ENCODE results near the gene C11orf91.

DNA sequence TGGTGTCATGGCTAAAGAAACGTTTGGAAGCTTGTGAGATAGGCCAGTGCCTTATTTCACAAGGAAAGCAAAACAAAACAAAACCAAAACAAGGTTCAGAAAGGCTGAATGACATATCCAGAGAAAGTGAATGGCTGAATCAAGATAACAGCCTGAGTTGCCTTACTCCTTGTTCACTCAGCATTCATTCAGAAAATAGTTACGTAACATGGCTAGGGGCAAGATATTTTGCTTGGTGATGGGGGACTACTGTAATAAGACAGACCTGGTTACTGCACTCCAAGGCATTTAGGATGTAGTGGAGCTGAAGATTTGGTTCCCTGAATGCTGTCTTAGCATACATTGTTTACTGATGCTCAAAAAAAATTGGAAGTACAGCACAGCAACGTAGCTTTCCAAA lies 47.7 kb downstream of the C11orf91 start:
- TF ChIP-seq, protein P1, sequence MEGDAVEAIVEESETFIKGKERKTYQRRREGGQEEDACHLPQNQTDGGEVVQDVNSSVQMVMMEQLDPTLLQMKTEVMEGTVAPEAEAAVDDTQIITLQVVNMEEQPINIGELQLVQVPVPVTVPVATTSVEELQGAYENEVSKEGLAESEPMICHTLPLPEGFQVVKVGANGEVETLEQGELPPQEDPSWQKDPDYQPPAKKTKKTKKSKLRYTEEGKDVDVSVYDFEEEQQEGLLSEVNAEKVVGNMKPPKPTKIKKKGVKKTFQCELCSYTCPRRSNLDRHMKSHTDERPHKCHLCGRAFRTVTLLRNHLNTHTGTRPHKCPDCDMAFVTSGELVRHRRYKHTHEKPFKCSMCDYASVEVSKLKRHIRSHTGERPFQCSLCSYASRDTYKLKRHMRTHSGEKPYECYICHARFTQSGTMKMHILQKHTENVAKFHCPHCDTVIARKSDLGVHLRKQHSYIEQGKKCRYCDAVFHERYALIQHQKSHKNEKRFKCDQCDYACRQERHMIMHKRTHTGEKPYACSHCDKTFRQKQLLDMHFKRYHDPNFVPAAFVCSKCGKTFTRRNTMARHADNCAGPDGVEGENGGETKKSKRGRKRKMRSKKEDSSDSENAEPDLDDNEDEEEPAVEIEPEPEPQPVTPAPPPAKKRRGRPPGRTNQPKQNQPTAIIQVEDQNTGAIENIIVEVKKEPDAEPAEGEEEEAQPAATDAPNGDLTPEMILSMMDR (IDR thresholded peaks at IDR 0.05; ENCODE audit: extremely low read depth in 1 of 2, insufficient read depth in 1 of 2, low read depth in 1 of 2, low read length in 2 of 2), result no peak
- TF ChIP-seq EZH2 (IDR thresholded peaks at IDR 0.05; ENCODE audit: borderline replicate concordance, low read depth, low read length, severe bottlenecking), result no peak
- no peak for TF ChIP-seq JUN (IDR thresholded peaks at IDR 0.05; ENCODE audit: borderline replicate concordance, insufficient read depth, insufficient read length, low read depth)
- no peak for TF ChIP-seq POLR2AphosphoS5 (IDR thresholded peaks at IDR 0.05; ENCODE audit: insufficient read depth, low read depth, low read length)

Data from endothelial cell of umbilical vein (primary cell).